Erythroblast (primary cell): ENCODE data around the gene ASIC4.
A peak's percentile ranks its signal among the peaks of the same experiment; 100 is the strongest.

Source experiments
- DNase-seq, 2 experiments: peaks; one replicate each; lab custom pipeline; 2025; lab: John Stamatoyannopoulos, UW
- GATA1 ChIP-seq: IDR thresholded peaks from 2 replicates; pipeline ENCODE4 v1.6.1; 2011; ENCODE audit warnings: low read depth, mild to moderate bottlenecking, control low read depth, low read length, moderate library complexity
- POLR2A ChIP-seq: IDR thresholded peaks from 2 replicates; pipeline ENCODE4 v1.6.1; 2011; ENCODE audit warnings: mild to moderate bottlenecking, low read length

The ASIC4 gene

GRCh38 chr2:219514196-219514761 lies at the start of gene ASIC4:
TSS of gene ASIC4 (plus strand) at chr2:219514482. CDS start at chr2:219514725, 243 bp downstream.
- TF ChIP-seq GATA1 (peak; percentile 94), POLR2A (peak; percentile 25)
- peak; percentile 93 to 94 for DNase-seq

- TF ChIP-seq POLR2A = no peak
- TF ChIP-seq GATA1 = no peak
- no peak for DNase-seq
Observed at GRCh38 chr2:219465659-219466561, 48.4 kb upstream of the ASIC4 start.

GRCh38 chr2:219466816-219467735 lies 47.2 kb upstream of the ASIC4 start:
- no peak for TF ChIP-seq GATA1
- no peak for TF ChIP-seq POLR2A
- no peak for DNase-seq

- TF ChIP-seq GATA1 (no peak), POLR2A (no peak)
- DNase-seq = no peak
Observed at GRCh38 chr2:219467736-219468075, 46.6 kb upstream of the ASIC4 start.

- TF ChIP-seq POLR2A (no peak), GATA1 (no peak)
- no peak for DNase-seq
Observed at GRCh38 chr2:219468410-219469185, 45.7 kb upstream of the ASIC4 start.

- TF ChIP-seq POLR2A (no peak), GATA1 (no peak)
- peak; percentile 33 to 34 for DNase-seq
Observed at GRCh38 chr2:219469186-219469724, 45.0 kb upstream of the ASIC4 start.

- TF ChIP-seq POLR2A = no peak
- no peak for TF ChIP-seq GATA1
- DNase-seq = peak; percentile 15 to 57
Observed at GRCh38 chr2:219470429-219470828, 43.9 kb upstream of the ASIC4 start.

- no peak for DNase-seq
- TF ChIP-seq POLR2A (no peak), GATA1 (no peak)
Observed at GRCh38 chr2:219471476-219472371, 42.6 kb upstream of the ASIC4 start.

- TF ChIP-seq GATA1 = no peak
- no peak for TF ChIP-seq POLR2A
- no peak for DNase-seq
Observed at GRCh38 chr2:219472629-219473187, 41.6 kb upstream of the ASIC4 start.

- TF ChIP-seq GATA1 = no peak
- TF ChIP-seq POLR2A = no peak
- no peak for DNase-seq
Observed at GRCh38 chr2:219473511-219473910, 40.8 kb upstream of the ASIC4 start.

- TF ChIP-seq GATA1 (no peak), POLR2A (no peak)
- DNase-seq = no peak
Observed at GRCh38 chr2:219474285-219475060, 39.8 kb upstream of the ASIC4 start.
